HEK293 (cell line): Measurements from ENCODE around the gene USP24.

Source experiments
- HOXA7 ChIP-seq: sonication (generic); formaldehyde crosslinking; IDR thresholded peaks from 2 replicates; pipeline ENCODE4 v1.8.1; 2022; ENCODE audit warnings: missing genetic modification reagents, borderline replicate concordance
- OVOL3 ChIP-seq: fragments of 450-650 bp; formaldehyde crosslinking; IDR thresholded peaks from 2 replicates; pipeline ENCODE4 v1.5.1; 2016; ENCODE audit warnings: missing biosample characterization, missing genetic modification characterization
- SP2 ChIP-seq: fragments of 450-650 bp; formaldehyde crosslinking; IDR thresholded peaks from 2 replicates; pipeline ENCODE4 v1.5.1; 2016; ENCODE audit warnings: missing biosample characterization, missing genetic modification characterization
- ZNF169 ChIP-seq: fragments of 450-650 bp; formaldehyde crosslinking; IDR thresholded peaks from 2 replicates; pipeline ENCODE4 v1.5.1; 2016; ENCODE audit warnings: missing biosample characterization, missing genetic modification characterization
- ZNF214 ChIP-seq: fragments of 450-650 bp; formaldehyde crosslinking; IDR thresholded peaks from 2 replicates; pipeline ENCODE4 v1.5.1; 2017; ENCODE audit warnings: missing biosample characterization, mild to moderate bottlenecking, missing genetic modification characterization, borderline replicate concordance
- ZNF274 ChIP-seq, 2 experiments: fragments of 200-500 bp in 1 of 2; fragments of 450-650 bp in 1 of 2; sonication (Bioruptor generic) in 1 of 2; formaldehyde crosslinking in 1 of 2; IDR thresholded peaks; 2 replicates each; pipeline versions ENCODE4 v1.5.1 to v1.6.1; 2014 to 2016; ENCODE audit warnings: borderline replicate concordance in 1 of 2, inconsistent platforms in 1 of 2, low read length in 1 of 2, missing biosample characterization in 1 of 2, missing genetic modification characterization in 1 of 2
- ZNF398 ChIP-seq: fragments of 450-650 bp; formaldehyde crosslinking; IDR thresholded peaks from 2 replicates; pipeline ENCODE4 v1.5.1; 2017; ENCODE audit warnings: missing biosample characterization, missing genetic modification characterization
- ZNF521 ChIP-seq: fragments of 450-650 bp; formaldehyde crosslinking; IDR thresholded peaks from 2 replicates; pipeline ENCODE4 v1.5.1; 2017; ENCODE audit warnings: missing biosample characterization, mild to moderate bottlenecking, missing genetic modification characterization
- TF ChIP-seq, protein P1 (sequence below): fragments of 450-650 bp; formaldehyde crosslinking; IDR thresholded peaks from 2 replicates; pipeline ENCODE4 v1.5.1; 2016; ENCODE audit warnings: missing biosample characterization, missing genetic modification characterization

DNA sequence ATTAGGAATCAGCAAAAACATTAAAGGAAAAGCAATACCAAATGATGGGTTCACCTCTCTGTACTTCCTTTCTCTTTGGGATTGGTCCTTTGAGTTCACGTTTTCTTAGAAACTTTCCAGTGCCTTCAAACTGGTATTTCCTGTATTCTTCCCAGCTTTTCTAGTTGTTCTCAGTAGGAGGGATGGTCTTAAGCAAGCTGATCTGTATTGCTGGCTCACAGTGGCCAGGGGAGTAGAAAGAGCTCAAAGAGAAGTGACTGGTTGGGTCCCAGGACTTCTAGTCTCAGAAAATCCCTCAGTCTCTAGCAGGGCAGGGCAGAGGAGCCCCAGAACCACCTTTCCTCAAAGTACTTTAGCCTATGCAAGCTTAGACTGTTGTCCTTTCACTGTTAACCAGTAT, 10.1 kb upstream of the USP24 start:
- TF ChIP-seq ZNF521 (tag by site-specific recombination) (no peak), OVOL3 (tag by site-specific recombination) (no peak), ZNF169 (tag by site-specific recombination) (no peak), ZNF274 (IDR thresholded peaks at IDR 0.05; ENCODE audit: low read length) (no peak), ZNF274 (tag by site-specific recombination; IDR thresholded peaks at IDR 0.05; ENCODE audit: borderline replicate concordance) (no peak), ZNF398 (tag by site-specific recombination) (no peak), ZNF214 (tag by site-specific recombination) (no peak), HOXA7 (no peak), SP2 (no peak)
- TF ChIP-seq, protein P1, sequence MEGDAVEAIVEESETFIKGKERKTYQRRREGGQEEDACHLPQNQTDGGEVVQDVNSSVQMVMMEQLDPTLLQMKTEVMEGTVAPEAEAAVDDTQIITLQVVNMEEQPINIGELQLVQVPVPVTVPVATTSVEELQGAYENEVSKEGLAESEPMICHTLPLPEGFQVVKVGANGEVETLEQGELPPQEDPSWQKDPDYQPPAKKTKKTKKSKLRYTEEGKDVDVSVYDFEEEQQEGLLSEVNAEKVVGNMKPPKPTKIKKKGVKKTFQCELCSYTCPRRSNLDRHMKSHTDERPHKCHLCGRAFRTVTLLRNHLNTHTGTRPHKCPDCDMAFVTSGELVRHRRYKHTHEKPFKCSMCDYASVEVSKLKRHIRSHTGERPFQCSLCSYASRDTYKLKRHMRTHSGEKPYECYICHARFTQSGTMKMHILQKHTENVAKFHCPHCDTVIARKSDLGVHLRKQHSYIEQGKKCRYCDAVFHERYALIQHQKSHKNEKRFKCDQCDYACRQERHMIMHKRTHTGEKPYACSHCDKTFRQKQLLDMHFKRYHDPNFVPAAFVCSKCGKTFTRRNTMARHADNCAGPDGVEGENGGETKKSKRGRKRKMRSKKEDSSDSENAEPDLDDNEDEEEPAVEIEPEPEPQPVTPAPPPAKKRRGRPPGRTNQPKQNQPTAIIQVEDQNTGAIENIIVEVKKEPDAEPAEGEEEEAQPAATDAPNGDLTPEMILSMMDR (tag by site-specific recombination): no peak
